HepG2 (cell line): ENCODE data around the gene MCAM. TPM values are rescaled to one million over a fixed set of nuclear protein-coding genes. Genes with fewer than 3 reads are reported as not detected.

Experiments used
- ATF2 ChIP-seq: sonication (generic); formaldehyde crosslinking; IDR thresholded peaks from 2 replicates; pipeline ENCODE4 v1.4.0; 2020; ENCODE audit warnings: missing genetic modification reagents
- DPF2 ChIP-seq: sonication (generic); formaldehyde crosslinking; IDR thresholded peaks from 2 replicates; pipeline ENCODE4 v1.4.0; 2020; ENCODE audit warnings: mild to moderate bottlenecking, low read depth, missing genetic modification reagents, borderline replicate concordance
- HDAC1 ChIP-seq: sonication (generic); formaldehyde crosslinking; IDR thresholded peaks from 2 replicates; pipeline ENCODE4 v1.5.1; 2020; ENCODE audit warnings: mild to moderate bottlenecking, missing genetic modification reagents
- IKZF4 ChIP-seq: sonication (generic); formaldehyde crosslinking; IDR thresholded peaks from 2 replicates; pipeline ENCODE4 v1.5.1; 2020; ENCODE audit warnings: borderline replicate concordance, mild to moderate bottlenecking, low read depth, missing genetic modification reagents; ENCODE audit errors: not compliant biosample characterization
- NRL ChIP-seq: sonication (generic); formaldehyde crosslinking; IDR thresholded peaks from 2 replicates; pipeline ENCODE4 v1.5.0; 2020; ENCODE audit warnings: missing genetic modification reagents, mild to moderate bottlenecking, moderate library complexity, borderline replicate concordance
- PATZ1 ChIP-seq: sonication (generic); formaldehyde crosslinking; IDR thresholded peaks from 2 replicates; pipeline ENCODE4 v1.4.0; 2020; ENCODE audit warnings: missing genetic modification reagents
- POLR2A ChIP-seq, 2 experiments: IDR thresholded peaks; 2 replicates each; pipeline ENCODE4 v1.6.1; 2011; ENCODE audit warnings: low read depth in 2 of 2, low read length in 2 of 2, mild to moderate bottlenecking in 1 of 2, moderate library complexity in 1 of 2; ENCODE audit not compliant: insufficient read depth in 1 of 2
- POLR2AphosphoS5 ChIP-seq: IDR thresholded peaks from 2 replicates; pipeline ENCODE4 v1.6.1; 2012; ENCODE audit warnings: low read depth, low read length
- SALL1 ChIP-seq: sonication (generic); formaldehyde crosslinking; IDR thresholded peaks from 2 replicates; pipeline ENCODE4 v1.8.0; 2022; ENCODE audit warnings: mild to moderate bottlenecking, missing genetic modification reagents
- SAP130 ChIP-seq: IDR thresholded peaks from 2 replicates; pipeline ENCODE4 v1.6.1; 2016; ENCODE audit warnings: low read depth
- SOX6 ChIP-seq, 2 experiments: fragments of 450-650 bp in 1 of 2; sonication (generic) in 1 of 2; formaldehyde crosslinking in 1 of 2; IDR thresholded peaks; 2 replicates each; pipeline versions ENCODE4 v1.4.0 to v1.6.1; 2017 to 2020; ENCODE audit warnings: antibody characterized with exemption in 1 of 2, mild to moderate bottlenecking in 1 of 2, missing genetic modification reagents in 1 of 2
- ZFY ChIP-seq: sonication (generic); formaldehyde crosslinking; IDR thresholded peaks from 2 replicates; pipeline ENCODE4 v1.4.0; 2020; ENCODE audit warnings: missing genetic modification reagents
- ZMYM4 ChIP-seq: sonication (generic); formaldehyde crosslinking; IDR thresholded peaks from 2 replicates; pipeline ENCODE4 v1.8.1; 2023; ENCODE audit warnings: mild to moderate bottlenecking, missing genetic modification reagents
- ZNF335 ChIP-seq: sonication (generic); formaldehyde crosslinking; IDR thresholded peaks from 2 replicates; pipeline ENCODE4 v1.4.0; 2020; ENCODE audit warnings: missing genetic modification reagents
- polyA plus RNA-seq, 8 experiments: library from polyadenylated mRNA; depleted of rRNA in 3 of 8; stranded (reverse) in 7 of 8; unstranded in 1 of 8; fragments of >200 nt; fragmentation: Illumina TruSeq in 4 of 8; extraction: Trizol in 4 of 8; gene quantifications; 2 replicates each; pipeline versions ENCODE4 v1.2.1 to v1.2.3, GENCODE V29; 2011 to 2016; ENCODE audit warnings: low read depth in 4 of 8, missing spikeins in 1 of 8, mixed read lengths in 1 of 8; ENCODE audit not compliant: insufficient read depth in 1 of 8
- total RNA-seq, 5 experiments: library from RNA; depleted of rRNA; stranded (reverse); fragments of >200 nt; fragmentation: Illumina TruSeq; extraction: Trizol; gene quantifications; 2 replicates each; pipeline ENCODE4 v1.2.3, GENCODE V29; 2016; ENCODE audit warnings: low read depth in 1 of 5
- TF ChIP-seq, protein P1 (sequence below), 2 experiments: fragments of 450-650 bp in 1 of 2; sonication (generic) in 1 of 2; formaldehyde crosslinking in 1 of 2; IDR thresholded peaks; 2 replicates each; pipeline versions ENCODE4 v1.6.1 to v1.8.0; 2016 to 2022; ENCODE audit warnings: antibody characterized with exemption in 1 of 2, mild to moderate bottlenecking in 1 of 2, missing genetic modification reagents in 1 of 2

Gene MCAM
- total and polyA plus RNA-seq, 2 of the 13 experiments (the other 11 are each of a cell fraction or from before 2014, with no cell fraction given) = 12.1 to 15.2 TPM

GRCh38 chr11:119318240-119319135 is 1.6 kb upstream of the MCAM start (continued):
- TF ChIP-seq ZFY (CRISPR knock-in tag) = 0 out of 2 replicates have a peak, but pooled peaks have one; percentile 45
- peak; percentile 54; the same call in 1 of the 2 replicates for TF ChIP-seq ZNF335
- TF ChIP-seq ATF2 (CRISPR knock-in tag) = no peak
- TF ChIP-seq DPF2 (CRISPR knock-in tag) = no peak
- TF ChIP-seq ZMYM4 (CRISPR knock-in tag) = 0 out of 2 replicates have a peak, but pooled peaks have one; percentile 41
- TF ChIP-seq SOX6 (IDR thresholded peaks at IDR 0.05) = no peak
- peak; percentile 41; the same call in 1 of the 2 replicates for TF ChIP-seq SOX6 (CRISPR knock-in tag; IDR thresholded peaks at IDR 0.05)
- TF ChIP-seq HDAC1 (CRISPR knock-in tag) = peak; percentile 49; the same call in 1 of the 2 replicates
- peak; percentile 33 for TF ChIP-seq IKZF4
- TF ChIP-seq POLR2AphosphoS5 = peak; percentile 45; the same call in 1 of the 2 replicates
- TF ChIP-seq SAP130 (CRISPR knock-in tag) = peak; percentile 80
- TF ChIP-seq, protein P1, sequence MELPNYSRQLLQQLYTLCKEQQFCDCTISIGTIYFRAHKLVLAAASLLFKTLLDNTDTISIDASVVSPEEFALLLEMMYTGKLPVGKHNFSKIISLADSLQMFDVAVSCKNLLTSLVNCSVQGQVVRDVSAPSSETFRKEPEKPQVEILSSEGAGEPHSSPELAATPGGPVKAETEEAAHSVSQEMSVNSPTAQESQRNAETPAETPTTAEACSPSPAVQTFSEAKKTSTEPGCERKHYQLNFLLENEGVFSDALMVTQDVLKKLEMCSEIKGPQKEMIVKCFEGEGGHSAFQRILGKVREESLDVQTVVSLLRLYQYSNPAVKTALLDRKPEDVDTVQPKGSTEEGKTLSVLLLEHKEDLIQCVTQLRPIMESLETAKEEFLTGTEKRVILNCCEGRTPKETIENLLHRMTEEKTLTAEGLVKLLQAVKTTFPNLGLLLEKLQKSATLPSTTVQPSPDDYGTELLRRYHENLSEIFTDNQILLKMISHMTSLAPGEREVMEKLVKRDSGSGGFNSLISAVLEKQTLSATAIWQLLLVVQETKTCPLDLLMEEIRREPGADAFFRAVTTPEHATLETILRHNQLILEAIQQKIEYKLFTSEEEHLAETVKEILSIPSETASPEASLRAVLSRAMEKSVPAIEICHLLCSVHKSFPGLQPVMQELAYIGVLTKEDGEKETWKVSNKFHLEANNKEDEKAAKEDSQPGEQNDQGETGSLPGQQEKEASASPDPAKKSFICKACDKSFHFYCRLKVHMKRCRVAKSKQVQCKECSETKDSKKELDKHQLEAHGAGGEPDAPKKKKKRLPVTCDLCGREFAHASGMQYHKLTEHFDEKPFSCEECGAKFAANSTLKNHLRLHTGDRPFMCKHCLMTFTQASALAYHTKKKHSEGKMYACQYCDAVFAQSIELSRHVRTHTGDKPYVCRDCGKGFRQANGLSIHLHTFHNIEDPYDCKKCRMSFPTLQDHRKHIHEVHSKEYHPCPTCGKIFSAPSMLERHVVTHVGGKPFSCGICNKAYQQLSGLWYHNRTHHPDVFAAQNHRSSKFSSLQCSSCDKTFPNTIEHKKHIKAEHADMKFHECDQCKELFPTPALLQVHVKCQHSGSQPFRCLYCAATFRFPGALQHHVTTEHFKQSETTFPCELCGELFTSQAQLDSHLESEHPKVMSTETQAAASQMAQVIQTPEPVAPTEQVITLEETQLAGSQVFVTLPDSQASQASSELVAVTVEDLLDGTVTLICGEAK (IDR thresholded peaks at IDR 0.05) = no peak
- TF ChIP-seq, protein P1 (CRISPR knock-in tag; IDR thresholded peaks at IDR 0.05) = 0 out of 2 replicates have a peak, but pooled peaks have one; percentile 24
- TF ChIP-seq NRL = no peak
- peak in 1 of 2 experiments; percentile 41; a peak in 1 of 4 replicates for TF ChIP-seq POLR2A (IDR thresholded peaks at IDR 0.05; ENCODE audit: insufficient read depth in 1 of 2, low read depth in 2 of 2, low read length in 2 of 2)
- peak; percentile 16; the same call in 1 of the 2 replicates for TF ChIP-seq SALL1
- TF ChIP-seq PATZ1 (CRISPR knock-in tag) = 0 out of 2 replicates have a peak, but pooled peaks have one; percentile 6
